CD4-positive, alpha-beta T cell treated with Interleukin-10 for 1 hour (primary cell): Measurements from ENCODE around the gene GLO1.
"Not testable (repeated sequence)": the region's sequence is repeated elsewhere in the genome, so short reads cannot be mapped to it uniquely, and the experiment has no call there.

Experiments used
- DNase-seq: peaks from one replicate; pipeline ENCODE4 v3.0.0-alpha.2; 2020

The GLO1 gene

GRCh38 chr6:38703949-38704590, 1.1 kb upstream of the GLO1 start:
- DNase-seq, result no peak

DNA sequence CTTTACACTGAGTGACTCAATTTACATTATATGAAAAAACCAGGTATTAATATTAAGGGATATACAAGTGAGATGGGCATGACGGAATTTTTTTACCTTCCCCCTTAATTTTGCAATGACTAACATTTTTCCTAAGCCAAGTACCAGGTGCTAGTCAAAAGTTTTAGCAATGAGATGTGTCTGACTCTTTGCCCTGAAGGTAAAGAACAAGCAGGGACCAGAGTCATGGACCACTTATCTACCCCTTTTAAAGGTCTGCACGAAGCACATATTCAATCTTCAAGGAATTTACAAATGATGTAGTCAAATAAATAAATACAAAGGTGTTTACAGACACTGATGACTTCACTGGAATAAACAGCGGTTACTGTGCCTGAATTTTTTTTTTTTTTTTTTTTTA, 1.4 kb downstream of the GLO1 start:
- no peak for DNase-seq

GRCh38 chr6:38699702-38700101, 3.2 kb downstream of the GLO1 start:
- not testable (repeated sequence) for DNase-seq

GRCh38 chr6:38697846-38698245, 5.1 kb downstream of the GLO1 start:
- DNase-seq, result no peak

GRCh38 chr6:38696345-38696744, 6.6 kb downstream of the GLO1 start:
- DNase-seq, result no peak

- no peak for DNase-seq
Measured at GRCh38 chr6:38695933-38696332, 7.0 kb downstream of the GLO1 start.

DNA sequence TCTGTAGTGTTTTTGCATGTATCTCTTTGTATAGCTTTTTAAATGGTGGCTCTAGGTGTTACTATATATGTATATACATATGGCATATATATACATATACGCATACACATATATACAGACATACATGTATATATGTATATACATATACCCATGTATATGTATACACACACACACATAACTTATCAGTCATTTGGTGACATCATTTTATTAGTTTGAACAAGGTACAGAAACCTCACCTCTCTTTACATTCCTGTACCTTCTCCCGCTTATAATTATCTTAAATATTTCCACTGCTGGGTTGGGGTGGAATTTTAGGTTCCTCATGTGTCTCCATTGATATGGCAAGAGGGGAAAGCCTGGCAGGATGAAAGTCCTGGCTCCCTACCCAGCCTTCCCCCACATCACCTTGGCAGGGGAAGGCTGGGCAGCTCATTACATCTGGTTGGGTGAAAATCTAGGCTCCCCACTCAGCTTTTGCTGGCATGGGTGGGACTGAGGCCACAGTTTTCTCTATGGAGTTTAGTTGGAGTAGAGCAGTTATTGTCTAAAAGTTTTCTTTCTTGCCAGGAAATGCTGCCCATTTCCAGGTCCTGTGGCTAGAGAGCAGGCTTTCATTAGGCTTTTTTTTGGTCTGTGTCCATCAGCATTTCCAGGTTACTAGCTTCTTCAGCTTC, 7.6 kb downstream of the GLO1 start:
- DNase-seq, result no peak

- no peak for DNase-seq
Measured at GRCh38 chr6:38688579-38689087, 14.3 kb downstream of the GLO1 start.

DNA sequence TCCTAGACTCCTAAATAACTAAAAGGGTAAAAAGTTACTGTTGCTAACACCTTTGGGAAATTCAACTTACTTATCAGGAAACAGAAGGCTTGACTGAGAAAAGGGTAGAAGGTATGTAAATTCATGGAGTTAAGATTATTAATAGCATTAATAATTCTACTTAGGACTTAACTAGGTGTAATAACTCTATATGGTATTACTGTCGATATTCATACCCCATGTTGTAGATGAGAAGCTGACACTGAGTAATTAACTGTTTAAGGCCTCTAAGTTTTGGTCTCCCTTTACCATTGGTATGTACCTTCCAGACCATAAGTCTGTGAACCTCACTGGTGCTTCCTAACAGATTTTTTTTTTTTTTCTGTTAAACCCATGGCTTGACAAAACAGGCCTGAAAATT, 15.4 kb downstream of the GLO1 start:
- DNase-seq, result no peak

DNA sequence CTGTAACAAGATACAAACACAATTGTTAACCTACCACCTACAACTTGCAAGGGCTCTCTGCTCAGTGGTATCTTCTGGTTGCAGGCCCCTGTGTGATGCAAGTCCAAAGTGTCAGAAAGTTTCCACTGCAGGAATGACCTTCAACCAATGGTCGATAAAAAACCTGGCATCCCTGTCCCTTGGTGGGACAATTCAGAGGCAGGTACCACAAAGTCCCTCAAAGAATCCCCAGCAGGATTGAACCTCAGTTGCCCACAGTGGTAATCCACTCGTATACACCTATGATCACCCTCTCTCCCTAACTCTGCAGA, 15.9 kb downstream of the GLO1 start:
- DNase-seq, result no peak

GRCh38 chr6:38686270-38687042, 16.5 kb downstream of the GLO1 start:
- DNase-seq, result no peak

DNA sequence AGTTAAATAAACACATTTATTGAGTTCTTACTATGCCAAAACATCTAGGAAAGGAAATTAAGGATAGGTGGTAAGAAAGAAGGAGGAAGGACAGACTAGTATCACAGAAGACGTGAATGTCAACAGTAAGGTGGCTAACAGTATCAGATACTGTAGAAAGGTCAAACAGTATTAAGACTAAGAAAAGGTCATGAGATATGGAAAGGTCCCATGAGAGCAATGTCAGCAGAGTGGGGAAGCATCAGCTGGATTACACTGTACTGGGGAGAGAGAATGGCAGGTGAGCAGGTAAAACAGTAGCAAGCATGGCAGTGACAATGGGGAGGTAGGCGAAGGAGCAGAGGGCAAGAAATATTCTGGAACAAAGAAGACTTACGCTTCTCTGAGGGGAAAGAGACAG, 18.0 kb downstream of the GLO1 start:
- no peak for DNase-seq

DNA sequence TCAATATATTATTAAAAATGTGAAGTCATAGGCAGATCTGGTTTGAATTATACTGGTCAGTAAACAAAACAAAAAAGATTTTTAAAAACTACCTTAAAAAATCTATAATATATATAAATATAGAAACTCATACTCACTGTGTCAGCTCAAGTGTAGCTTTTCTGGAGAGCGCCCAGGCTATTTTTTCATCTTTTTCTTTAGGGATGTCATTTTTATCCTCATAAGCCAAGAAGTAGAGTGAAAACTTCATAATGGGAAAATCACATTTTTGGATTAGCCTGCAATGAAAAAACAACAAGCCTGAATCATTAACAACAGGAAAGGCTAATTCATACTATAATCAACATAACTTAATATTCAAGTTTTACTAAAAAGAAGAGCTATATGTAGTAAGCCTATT, 18.7 kb downstream of the GLO1 start:
- no peak for DNase-seq

DNA sequence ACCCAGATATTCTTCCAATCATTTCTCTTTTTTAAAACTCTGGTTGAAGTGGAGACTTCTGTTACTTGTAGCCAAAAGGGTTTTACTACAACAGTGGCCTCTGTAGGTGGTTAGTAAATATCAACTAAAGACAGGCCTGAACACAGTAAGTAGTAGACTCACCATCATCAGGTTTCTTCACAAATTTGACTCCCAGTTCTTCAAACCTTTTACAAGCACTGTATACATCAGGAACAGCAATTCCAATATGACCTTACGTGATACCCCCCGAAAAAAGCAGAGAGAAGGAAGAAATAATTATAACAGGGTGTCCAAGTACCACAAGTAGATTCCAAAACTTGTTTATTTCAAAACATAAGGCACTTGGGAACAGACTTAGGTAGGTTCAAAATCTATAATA, 21.1 kb downstream of the GLO1 start:
- no peak for DNase-seq

- DNase-seq, result no peak
Measured at GRCh38 chr6:38679668-38680067, 23.3 kb downstream of the GLO1 start.

GRCh38 chr6:38678178-38678760, 24.7 kb downstream of the GLO1 start:
- no peak for DNase-seq

DNA sequence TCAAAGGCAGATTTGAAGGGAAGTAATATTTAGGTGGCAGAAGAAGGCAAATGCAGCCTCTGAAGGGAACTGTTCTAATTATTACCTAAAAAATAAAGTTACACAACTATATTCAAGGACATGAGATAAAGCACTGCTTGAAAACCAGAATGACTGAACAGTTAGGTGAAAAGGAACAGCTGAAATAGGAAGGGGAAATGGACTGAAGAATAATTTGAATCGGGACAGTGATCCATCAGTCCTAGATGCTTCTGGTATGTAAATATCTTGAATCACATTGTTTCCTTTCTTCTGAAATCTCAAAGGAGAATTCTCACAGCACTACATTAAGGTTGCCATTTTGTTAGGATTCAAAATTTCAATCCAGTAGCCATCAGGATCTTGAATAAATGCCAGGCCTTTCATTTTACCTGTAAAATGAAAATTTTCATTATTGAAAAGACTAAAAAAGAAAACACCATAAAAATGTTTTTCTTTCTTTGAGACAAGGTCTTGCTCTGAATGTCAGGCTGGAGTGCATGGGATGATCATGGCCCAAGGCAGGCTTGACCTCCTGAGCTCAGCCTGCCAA, 25.9 kb downstream of the GLO1 start:
- DNase-seq, result no peak

DNA sequence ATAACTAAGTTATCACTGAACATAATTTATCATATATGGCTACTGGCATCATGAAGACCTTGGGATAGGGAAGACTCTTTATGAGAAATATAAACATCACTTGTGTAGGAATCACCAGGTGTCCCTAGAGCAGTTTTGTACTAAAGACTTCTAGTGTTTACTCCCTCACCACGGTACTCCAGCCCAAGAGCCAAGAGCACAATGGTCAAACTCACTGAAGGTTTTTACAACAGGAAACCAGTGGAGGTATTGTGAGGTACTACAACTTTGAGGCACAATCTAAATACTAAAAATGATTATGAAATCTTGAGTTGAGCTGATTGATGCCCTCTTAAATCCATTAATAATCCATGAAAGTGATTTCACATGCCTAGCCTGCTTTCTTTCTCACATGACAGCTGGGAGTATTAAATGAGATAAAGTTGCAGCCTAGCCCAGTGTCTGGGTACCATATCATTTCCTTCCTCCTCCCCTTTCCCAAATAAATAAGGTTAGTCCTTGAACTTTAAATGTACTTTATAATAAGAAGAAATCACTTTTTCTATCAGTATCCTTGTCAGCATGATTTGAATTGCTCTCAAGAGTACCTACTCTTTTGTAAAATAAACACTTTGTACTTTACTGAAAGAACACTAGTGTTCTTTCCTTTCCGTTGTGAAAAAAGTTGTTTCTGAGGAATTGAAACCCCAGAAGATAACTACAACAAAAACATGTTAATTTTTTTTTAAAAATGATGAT, 26.5 kb downstream of the GLO1 start:
- no peak for DNase-seq

DNA sequence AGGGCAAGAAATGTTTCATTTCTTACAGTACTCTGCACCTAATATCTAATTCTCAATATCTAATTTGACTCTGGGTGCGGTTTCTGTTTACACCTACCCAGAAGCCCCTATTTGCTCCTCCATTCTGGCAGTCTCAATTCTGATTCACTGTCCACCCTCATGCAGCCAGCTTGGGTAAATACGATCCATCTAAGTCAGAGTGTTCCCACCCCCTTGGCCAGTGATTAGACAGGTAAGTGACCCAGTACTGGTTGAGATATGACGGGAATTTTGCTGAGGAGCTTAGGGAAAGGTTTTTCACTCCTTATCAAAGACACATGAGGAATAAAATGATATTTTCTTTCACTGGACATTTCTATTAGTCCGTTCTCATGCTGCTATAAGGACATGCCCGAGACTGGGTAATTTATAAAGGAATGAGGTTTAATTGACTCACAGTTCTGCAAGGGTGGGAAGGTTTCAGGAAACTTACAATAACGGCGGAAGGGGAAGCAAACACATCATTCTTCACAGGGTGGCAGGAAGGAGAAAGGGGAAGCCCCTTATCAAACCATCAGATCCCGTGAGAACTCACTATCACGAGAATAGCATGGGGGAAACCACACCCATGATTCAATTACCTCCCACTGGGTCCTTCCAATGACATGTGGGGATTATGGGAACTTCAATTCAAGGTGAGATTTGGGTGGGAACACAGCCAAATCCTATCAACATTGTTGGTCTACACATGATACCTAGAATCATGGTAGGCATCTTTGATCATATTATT, 29.4 kb downstream of the GLO1 start:
- DNase-seq, result peak; percentile 11

DNA sequence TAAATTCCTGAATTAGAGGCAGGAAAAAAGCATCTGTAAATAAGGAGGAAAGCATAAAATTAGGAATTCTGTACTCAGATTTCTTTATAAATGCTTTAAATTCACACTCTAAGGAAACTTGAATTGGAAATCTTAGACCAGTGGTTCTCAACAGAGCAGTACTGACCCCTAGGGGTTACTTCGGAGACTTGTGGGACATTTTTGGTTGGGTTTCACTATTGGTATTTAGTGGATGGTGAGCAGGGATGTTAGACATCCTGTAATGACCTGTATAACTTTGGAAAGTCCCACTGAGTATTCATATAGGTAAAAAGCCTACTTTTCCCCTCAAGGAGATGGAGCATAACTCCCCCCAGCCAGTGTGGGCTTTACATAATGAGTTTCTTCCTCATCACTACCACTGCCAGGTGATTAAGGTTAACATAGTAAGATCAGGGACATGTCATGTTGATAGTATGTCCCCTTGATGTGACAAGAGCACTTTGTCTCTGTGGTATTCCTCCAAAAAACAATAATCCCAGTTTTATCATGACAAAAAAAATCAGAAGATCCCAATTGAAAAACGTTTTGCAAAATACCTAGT, 31.0 kb downstream of the GLO1 start:
- DNase-seq, result peak; percentile 63

- no peak for DNase-seq
Measured at GRCh38 chr6:38658418-38659167, 44.4 kb downstream of the GLO1 start.
